HL-60 (cell line): Measurements from ENCODE around the gene VPS37D.

ENCODE experiments used
- CTCF ChIP-seq: IDR thresholded peaks from one replicate; pipeline ENCODE4 v1.5.1; 2011; ENCODE audit warnings: low read length, control low read depth, inconsistent platforms; ENCODE audit not compliant: insufficient read depth
- GABPA ChIP-seq: IDR thresholded peaks from 2 replicates; pipeline ENCODE4 v1.6.1; 2012; ENCODE audit warnings: low read depth
- POLR2AphosphoS5 ChIP-seq: IDR thresholded peaks from 2 replicates; pipeline ENCODE4 v1.6.1; 2012; ENCODE audit warnings: low read depth
- REST ChIP-seq: IDR thresholded peaks from 2 replicates; pipeline ENCODE4 v1.6.1; 2012; ENCODE audit warnings: low read depth; ENCODE audit not compliant: insufficient replicate concordance
- SPI1 ChIP-seq: IDR thresholded peaks from 2 replicates; pipeline ENCODE4 v1.6.1; 2012; ENCODE audit warnings: low read depth, mild to moderate bottlenecking, borderline replicate concordance

- TF ChIP-seq CTCF = no peak
- no peak for TF ChIP-seq POLR2AphosphoS5
- no peak for TF ChIP-seq SPI1
- no peak for TF ChIP-seq REST
- no peak for TF ChIP-seq GABPA
Measured at GRCh38 chr7:73668103-73668885, 663 bp downstream of the VPS37D start.
